Measurements from ENCODE around the gene C1orf167. TPM values are rescaled to one million over a fixed set of nuclear protein-coding genes. Genes with fewer than 3 reads are reported as not detected.

The C1orf167 gene
- total RNA-seq, 1 donor from 2014 or later, result 0.69 TPM

- peak; percentile 91 for DNase-seq
Measured at GRCh38 chr1:11735854-11736745, 25.9 kb upstream of the C1orf167 start, which contains the start of gene AGTRAP. Gene AGTRAP (plus strand): TSS chr1:11736136. CDS start chr1:11736209, 73 bp downstream.

- no peak for DNase-seq
Measured at GRCh38 chr1:11736746-11737639, 25.0 kb upstream of the C1orf167 start.

- no peak for DNase-seq
Measured at GRCh38 chr1:11738096-11738495, 23.9 kb upstream of the C1orf167 start.

GRCh38 chr1:11738783-11739182 lies 23.2 kb upstream of the C1orf167 start:
- no peak for DNase-seq

- no peak for DNase-seq
Measured at GRCh38 chr1:11740258-11741192, 21.5 kb upstream of the C1orf167 start.

GRCh38 chr1:11741482-11741881 lies 20.5 kb upstream of the C1orf167 start:
- DNase-seq, result no peak

- DNase-seq, result no peak
Measured at GRCh38 chr1:11741919-11742558, 20.0 kb upstream of the C1orf167 start.

- DNase-seq, result no peak
Measured at GRCh38 chr1:11744287-11744686, 17.7 kb upstream of the C1orf167 start.

- no peak for DNase-seq
Measured at GRCh38 chr1:11746092-11746491, 15.9 kb upstream of the C1orf167 start.

GRCh38 chr1:11746795-11747487 lies 15.1 kb upstream of the C1orf167 start:
- no peak for DNase-seq

- DNase-seq, result no peak
Measured at GRCh38 chr1:11748294-11749202, 13.4 kb upstream of the C1orf167 start.

GRCh38 chr1:11749203-11749689 lies 12.7 kb upstream of the C1orf167 start:
- DNase-seq, result no peak

- no peak for DNase-seq
Measured at GRCh38 chr1:11749996-11750395, 12.0 kb upstream of the C1orf167 start.

GRCh38 chr1:11751087-11751486 lies 10.9 kb upstream of the C1orf167 start:
- no peak for DNase-seq

GRCh38 chr1:11752359-11753088 lies 9.5 kb upstream of the C1orf167 start:
- no peak for DNase-seq

GRCh38 chr1:11753555-11754208 lies 8.3 kb upstream of the C1orf167 start:
- DNase-seq, result no peak

GRCh38 chr1:11757047-11757446 lies 4.9 kb upstream of the C1orf167 start:
- no peak for DNase-seq

GRCh38 chr1:11759791-11760190 lies 2.2 kb upstream of the C1orf167 start:
- DNase-seq, result no peak

All from skin of body (tissue), 2 donors.